SK-N-SH treated with all-trans-retinoic acid at 6 μM for 48 hours (cell line): Measurements from ENCODE around the gene GAS2L3.

Experiments used
- ARNTL ChIP-seq: fragments of 450-650 bp; formaldehyde crosslinking; IDR thresholded peaks from 2 replicates; pipeline ENCODE4 v1.5.0; 2020; ENCODE audit warnings: low read depth, mild to moderate bottlenecking, moderate library complexity, borderline replicate concordance
- CSRNP3 ChIP-seq: fragments of 250-450 bp; sonication (Bioruptor Pico); IDR thresholded peaks from 2 replicates; pipeline ENCODE4 v1.5.1; 2021; ENCODE audit warnings: mild to moderate bottlenecking, moderate library complexity
- GLIS3 ChIP-seq: fragments of 250-450 bp; sonication (Bioruptor Pico); IDR thresholded peaks from 2 replicates; pipeline ENCODE4 v1.5.0; 2020; ENCODE audit warnings: mild to moderate bottlenecking, moderate library complexity
- ISL1 ChIP-seq: fragments of 250-450 bp; sonication (Bioruptor Pico); IDR thresholded peaks from 2 replicates; pipeline ENCODE4 v2.1.2; 2022; ENCODE audit warnings: mild to moderate bottlenecking, moderate library complexity
- OSR1 ChIP-seq: fragments of 250-450 bp; sonication (Bioruptor Pico); IDR thresholded peaks from 2 replicates; pipeline ENCODE4 v1.8.0; 2022; ENCODE audit warnings: moderate library complexity, mild to moderate bottlenecking, inconsistent platforms
- PATZ1 ChIP-seq: fragments of 250-450 bp; sonication (Bioruptor Pico); IDR thresholded peaks from 2 replicates; pipeline ENCODE4 v1.8.0; 2020; ENCODE audit warnings: mild to moderate bottlenecking, moderate library complexity, borderline replicate concordance
- RARB ChIP-seq: fragments of 250-450 bp; sonication (Bioruptor Pico); IDR thresholded peaks from 2 replicates; pipeline ENCODE4 v1.8.0; 2021; ENCODE audit warnings: mild to moderate bottlenecking, moderate library complexity
- TCF4 ChIP-seq: fragments of 250-450 bp; sonication (Bioruptor Pico); IDR thresholded peaks from 2 replicates; pipeline ENCODE4 v1.8.0; 2021; ENCODE audit warnings: mild to moderate bottlenecking, moderate library complexity, borderline replicate concordance
- TOX ChIP-seq: fragments of 250-450 bp; sonication (Bioruptor Pico); IDR thresholded peaks from 2 replicates; pipeline ENCODE4 v1.8.0; 2021; ENCODE audit warnings: mild to moderate bottlenecking, moderate library complexity, borderline replicate concordance
- ZFP30 ChIP-seq: fragments of 450-650 bp; formaldehyde crosslinking; IDR thresholded peaks from 2 replicates; pipeline ENCODE4 v1.5.0; 2022; ENCODE audit warnings: mild to moderate bottlenecking, moderate library complexity
- ZNF565 ChIP-seq: fragments of 450-650 bp; formaldehyde crosslinking; conservative IDR thresholded peaks from 2 replicates; pipeline ENCODE4 v1.5.0; 2020; ENCODE audit warnings: low read depth, mild to moderate bottlenecking, moderate library complexity
- ZNF70 ChIP-seq: fragments of 450-650 bp; formaldehyde crosslinking; IDR thresholded peaks from 2 replicates; pipeline ENCODE4 v1.5.0; 2020; ENCODE audit warnings: mild to moderate bottlenecking, moderate library complexity

- TF ChIP-seq ZNF70 (no peak), CSRNP3 (no peak), ARNTL (CRISPR knock-in tag) (no peak), GLIS3 (CRISPR knock-in tag) (no peak), RARB (CRISPR knock-in tag) (no peak), ISL1 (CRISPR knock-in tag) (no peak), ZFP30 (no peak), ZNF565 (no peak), TCF4 (no peak), OSR1 (no peak), PATZ1 (CRISPR knock-in tag) (no peak), TOX (CRISPR knock-in tag) (no peak)
Measured at GRCh38 chr12:100646896-100647295, 73.4 kb downstream of the GAS2L3 start.
